Activated B cell treated with CpG ODN at 0.5 μM for 24 hours (primary cell): ENCODE measurements around the gene PLP1. TPM values are rescaled to one million over a fixed set of nuclear protein-coding genes. Genes with fewer than 3 reads are reported as not detected.
A peak's percentile ranks its signal among the peaks of the same experiment; 100 is the strongest.
"Not testable (repeated sequence)": the region's sequence is repeated elsewhere in the genome, so short reads cannot be mapped to it uniquely, and the experiment has no call there.

Experiments
- ATAC-seq: fragments of 200-7000 bp; cut with Tn5 transposase; one replicate; pipeline ENCODE4 v1.10.0; 2021; ENCODE audit warnings: low read depth, mild to moderate bottlenecking, moderate library complexity
- CTCF ChIA-PET: fragments of 350-600 bp; sonication (Branson Sonifier 250); formaldehyde crosslinking; loops from one replicate; lab custom pipeline; 2021; ENCODE audit warnings: antibody characterized with exemption; lab: Charles Lee
- POLR2A ChIA-PET: fragments of 350-600 bp; sonication (Branson Sonifier 250); formaldehyde crosslinking; loops from one replicate; lab custom pipeline; 2021; ENCODE audit warnings: antibody characterized with exemption; lab: Charles Lee
- DNase-seq: peaks from one replicate; pipeline ENCODE4 v3.0.0; 2022
- H3K27ac Mint-ChIP-seq: one replicate; pipeline ENCODE4 v1.8.0; 2020; ENCODE audit warnings: mixed read lengths
- H3K27me3 Mint-ChIP-seq: one replicate; pipeline ENCODE4 v1.8.0; 2021; ENCODE audit warnings: mixed read lengths
- H3K36me3 Mint-ChIP-seq: one replicate; pipeline ENCODE4 v1.8.0; 2021; ENCODE audit warnings: low read depth, mixed read lengths
- H3K4me1 Mint-ChIP-seq: one replicate; pipeline ENCODE4 v1.8.0; 2021; ENCODE audit warnings: mixed read lengths
- H3K4me3 Mint-ChIP-seq: one replicate; pipeline ENCODE4 v1.8.0; 2020; ENCODE audit warnings: mild to moderate bottlenecking, mixed read lengths
- H3K9me3 Mint-ChIP-seq: one replicate; pipeline ENCODE4 v1.8.0; 2020; ENCODE audit warnings: mixed read lengths
- CTCF ChIP-seq: fragments of 200-600 bp; IDR thresholded peaks from one replicate; pipeline ENCODE4 v1.8.0; 2022; ENCODE audit warnings: antibody characterized with exemption, mild to moderate bottlenecking
- intact Hi-C: fragments of 100-400 bp; cut with micrococcal nuclease; formaldehyde crosslinking; loops from one replicate; pipeline ENCODE4 v1.15.1; 2024
- total RNA-seq: library from RNA; stranded (reverse); gene quantifications from 2 replicates; pipeline ENCODE4 v1.2.3, GENCODE V29; 2022

PLP1 gene
- total RNA-seq, 1 donor from 2014 or later = not detected

GRCh38 chrX:103817502-103817901, 40.9 kb downstream of the PLP1 start:
- DNase-seq = no peak
- no peak for TF ChIP-seq CTCF
- Mint-ChIP-seq H3K27ac (no peak overlapping the region), H3K27me3 (no peaks in the 10 kb centered on the region), H3K4me3 (no peak overlapping the region), H3K9me3 (no peaks in the 10 kb centered on the region), H3K4me1 (peaks cover 2% of the 10 kb centered on the region), H3K36me3 (no peaks in the 10 kb centered on the region)
- intact Hi-C loops = loop anchor here (1.0 kb wide), 3 partner anchors 106 to 284 kb away; no protein-coding TSS in a partner anchor
- peak; percentile 37 for ATAC-seq
- POLR2A ChIA-PET = no interaction called here
- CTCF ChIA-PET = interaction anchor here (0.6 to 1.9 kb wide), 2 partner anchors 107 to 284 kb away, joined by 3 to 8 read pairs; partner anchors contain the start of gene TMEM31

GRCh38 chrX:103818842-103819619, 42.4 kb downstream of the PLP1 start:
- no peak overlapping the region for H3K27ac Mint-ChIP-seq
- H3K9me3 Mint-ChIP-seq = no peaks in the 10 kb centered on the region
- no peaks in the 10 kb centered on the region for H3K27me3 Mint-ChIP-seq
- ATAC-seq = no peak
- ChIA-PET CTCF (interaction anchor here (2.5 kb wide), 1 partner anchor 286 kb away, joined by 11 read pairs; no protein-coding TSS in a partner anchor), POLR2A (no interaction called here)
- no peak for TF ChIP-seq CTCF
- no peaks in the 10 kb centered on the region for H3K36me3 Mint-ChIP-seq
- DNase-seq = no peak
- H3K4me1 Mint-ChIP-seq = no peaks in the 10 kb centered on the region
- no peak overlapping the region for H3K4me3 Mint-ChIP-seq
- intact Hi-C loops = no loop called here

GRCh38 chrX:103820802-103821201, 44.2 kb downstream of the PLP1 start:
- ATAC-seq, H3K9me3 Mint-ChIP-seq, H3K27me3 Mint-ChIP-seq, DNase-seq, CTCF ChIA-PET, H3K36me3 Mint-ChIP-seq, H3K27ac Mint-ChIP-seq, H3K4me1 Mint-ChIP-seq, H3K4me3 Mint-ChIP-seq, POLR2A ChIA-PET, intact Hi-C loops: not testable (repeated sequence)

GRCh38 chrX:103823591-103823990, 47.0 kb downstream of the PLP1 start:
- no peaks in the 10 kb centered on the region for H3K9me3 Mint-ChIP-seq
- no peaks in the 10 kb centered on the region for H3K4me1 Mint-ChIP-seq
- POLR2A ChIA-PET = no interaction called here
- TF ChIP-seq CTCF = no peak
- no peak overlapping the region for H3K4me3 Mint-ChIP-seq
- ATAC-seq (no peak), DNase-seq (no peak)
- H3K27me3 Mint-ChIP-seq = no peaks in the 10 kb centered on the region
- CTCF ChIA-PET = interaction anchor here (1.0 kb wide), 1 partner anchor 21 kb away, joined by 3 read pairs; no protein-coding TSS in a partner anchor
- intact Hi-C loops = no loop called here
- no peaks in the 10 kb centered on the region for H3K36me3 Mint-ChIP-seq
- H3K27ac Mint-ChIP-seq = no peak overlapping the region

GRCh38 chrX:103825881-103826280, 49.2 kb downstream of the PLP1 start:
- Mint-ChIP-seq H3K4me1 (no peaks in the 10 kb centered on the region), H3K36me3 (no peaks in the 10 kb centered on the region), H3K27ac (no peak overlapping the region), H3K27me3 (no peaks in the 10 kb centered on the region), H3K4me3 (no peak overlapping the region), H3K9me3 (no peaks in the 10 kb centered on the region)
- no peak for TF ChIP-seq CTCF
- intact Hi-C loops = no loop called here
- no peak for DNase-seq
- ChIA-PET POLR2A (no interaction called here), CTCF (no interaction called here)
- no peak for ATAC-seq
